A549 (cell line): ENCODE data around the gene CMPK1. TPM values are rescaled to one million over a fixed set of nuclear protein-coding genes. Genes with fewer than 3 reads are reported as not detected.

Experiments
- ATAC-seq, 2 experiments: fragments of 200-7000 bp in 1 of 2; fragments of >200 bp in 1 of 2; cut with Nextera tagmentation in 1 of 2; cut with Tn5 transposase in 1 of 2; 3 replicates each; pipeline versions ENCODE4 v1.8.0 to v1.9.1; 2018 to 2020; ENCODE audit warnings: mild to moderate bottlenecking in 1 of 2, moderate library complexity in 1 of 2
- CTCF ChIA-PET: fragments of 300-600 bp; sonication (Branson Sonifier 250); formaldehyde crosslinking; extraction: SDS; loops from one replicate; lab custom pipeline; 2021; ENCODE audit warnings: antibody characterized with exemption, inconsistent platforms; lab: Yijun Ruan, JAX
- POLR2A ChIA-PET: fragments of 350-600 bp; formaldehyde crosslinking; extraction: SDS; loops from one replicate; lab custom pipeline; 2021; ENCODE audit warnings: antibody characterized with exemption, inconsistent platforms; lab: Yijun Ruan, JAX
- DNase-seq, 2 experiments: peaks; one replicate each; pipeline versions ENCODE4 v3.0.0 to v3.0.0-alpha.2; 2011 to 2016; ENCODE audit warnings: low read depth in 1 of 2, low spot score in 1 of 2
- FAIRE-seq: peaks from 2 replicates; lab custom pipeline; 2011; peaks lifted over from hg19 to GRCh38; lab: Jason Lieb, UNC
- H3K27ac ChIP-seq, 2 experiments: fragments of >200 bp; sonication (Bioruptor Twin); formaldehyde crosslinking; 3 replicates each; pipeline ENCODE4 v1.5.1; 2016 to 2017
- H3K4me1 ChIP-seq: fragments of >200 bp; sonication (Bioruptor Twin); formaldehyde crosslinking; 3 replicates; pipeline ENCODE4 v1.6.1; 2016
- H3K4me2 ChIP-seq: fragments of >200 bp; sonication (Bioruptor Twin); formaldehyde crosslinking; 3 replicates; pipeline ENCODE4 v1.6.1; 2016
- H3K4me3 ChIP-seq: fragments of >200 bp; sonication (Bioruptor Twin); formaldehyde crosslinking; 3 replicates; pipeline ENCODE4 v1.5.1; 2016
- H3K9me3 ChIP-seq: fragments of >200 bp; sonication (Bioruptor Twin); formaldehyde crosslinking; 3 replicates; pipeline ENCODE4 v1.6.1; 2016
- ATOH8 ChIP-seq: fragments of 250-450 bp; sonication (Bioruptor Pico); IDR thresholded peaks from 2 replicates; pipeline ENCODE4 v1.5.0; 2020; ENCODE audit warnings: low read depth, mild to moderate bottlenecking, moderate library complexity
- CBX8 ChIP-seq: fragments of 200-600 bp; sonication (generic); IDR thresholded peaks from 2 replicates; pipeline ENCODE4 v1.6.1; 2016
- CTCF ChIP-seq: fragments of >200 bp; sonication (Bioruptor Twin); formaldehyde crosslinking; IDR thresholded peaks from 3 replicates; pipeline ENCODE4 v1.5.1; 2016
- EHF ChIP-seq: fragments of 250-450 bp; sonication (Bioruptor Pico); IDR thresholded peaks from 2 replicates; pipeline ENCODE4 v1.5.0; 2020; ENCODE audit warnings: mild to moderate bottlenecking
- EHMT2 ChIP-seq: fragments of 200-600 bp; sonication (generic); IDR thresholded peaks from 2 replicates; pipeline ENCODE4 v1.6.1; 2016; ENCODE audit warnings: antibody characterized with exemption, low read depth, mild to moderate bottlenecking, moderate library complexity
- ELK1 ChIP-seq: fragments of 150-350 bp; IDR thresholded peaks from 2 replicates; pipeline ENCODE4 v1.6.1; 2014; ENCODE audit warnings: low read depth, mild to moderate bottlenecking, low read length
- ESRRA ChIP-seq: fragments of 150-350 bp; IDR thresholded peaks from 2 replicates; pipeline ENCODE4 v1.6.1; 2014; ENCODE audit warnings: mild to moderate bottlenecking, low read length, borderline replicate concordance
- FOSL2 ChIP-seq, 2 experiments: fragments of 450-650 bp in 1 of 2; fragments of >200 bp in 1 of 2; sonication (Bioruptor Twin) in 1 of 2; formaldehyde crosslinking; IDR thresholded peaks; 2 replicates each; pipeline versions ENCODE4 v1.5.0 to v1.6.1; 2016 to 2020; ENCODE audit warnings: mild to moderate bottlenecking in 1 of 2, moderate library complexity in 1 of 2
- GATA3 ChIP-seq: IDR thresholded peaks from 2 replicates; pipeline ENCODE4 v1.6.1; 2012; ENCODE audit warnings: borderline replicate concordance
- HDAC2 ChIP-seq: fragments of 200-600 bp; sonication (generic); IDR thresholded peaks from 2 replicates; pipeline ENCODE4 v1.6.1; 2016
- HES2 ChIP-seq: fragments of >200 bp; sonication (Bioruptor Twin); formaldehyde crosslinking; IDR thresholded peaks from 2 replicates; pipeline ENCODE4 v1.6.1; 2016
- HOXB13 ChIP-seq: fragments of 250-450 bp; sonication (Bioruptor Pico); IDR thresholded peaks from 2 replicates; pipeline ENCODE4 v1.5.0; 2020; ENCODE audit warnings: low read depth, mild to moderate bottlenecking, moderate library complexity
- HOXB5 ChIP-seq: fragments of 250-450 bp; sonication (Bioruptor Pico); IDR thresholded peaks from 2 replicates; pipeline ENCODE4 v1.5.0; 2020; ENCODE audit warnings: mild to moderate bottlenecking, moderate library complexity
- JUN ChIP-seq, 2 experiments: fragments of >200 bp; sonication (Bioruptor Twin); formaldehyde crosslinking; IDR thresholded peaks; 2 replicates in 1 of 2; 3 replicates in 1 of 2; pipeline ENCODE4 v1.6.1; 2016 to 2017
- JUNB ChIP-seq: fragments of >200 bp; sonication (Bioruptor Twin); formaldehyde crosslinking; IDR thresholded peaks from 2 replicates; pipeline ENCODE4 v1.6.1; 2016
- KDM1A ChIP-seq: fragments of 200-600 bp; sonication (generic); IDR thresholded peaks from 2 replicates; pipeline ENCODE4 v1.6.1; 2016; ENCODE audit warnings: low read depth, mild to moderate bottlenecking
- KDM5A ChIP-seq: fragments of 200-600 bp; sonication (generic); IDR thresholded peaks from 2 replicates; pipeline ENCODE4 v1.6.1; 2016; ENCODE audit warnings: antibody characterized with exemption, mild to moderate bottlenecking
- MYC ChIP-seq: IDR thresholded peaks from 2 replicates; pipeline ENCODE4 v1.6.1; 2012; ENCODE audit warnings: mild to moderate bottlenecking, inconsistent platforms, low read length, improper control_type of control experiment, borderline replicate concordance
- NR3C1 ChIP-seq: fragments of >200 bp; sonication (Bioruptor Twin); formaldehyde crosslinking; IDR thresholded peaks from 3 replicates; pipeline ENCODE4 v1.6.1; 2017
- POLR2AphosphoS2 ChIP-seq: conservative IDR thresholded peaks from 2 replicates; pipeline ENCODE4 v1.6.1; 2012; ENCODE audit warnings: low read length, improper control_type of control experiment, inconsistent platforms
- RAD21 ChIP-seq, 2 experiments: fragments of >200 bp in 1 of 2; sonication (Bioruptor Twin) in 1 of 2; formaldehyde crosslinking in 1 of 2; IDR thresholded peaks in 1 of 2; conservative IDR thresholded peaks in 1 of 2; 2 replicates in 1 of 2; 3 replicates in 1 of 2; pipeline ENCODE4 v1.6.1; 2012 to 2018; ENCODE audit warnings: inconsistent platforms in 1 of 2
- RARB ChIP-seq: fragments of 250-450 bp; sonication (Bioruptor Pico); IDR thresholded peaks from 2 replicates; pipeline ENCODE4 v1.8.0; 2021; ENCODE audit warnings: mild to moderate bottlenecking, moderate library complexity
- RCOR1 ChIP-seq: fragments of 150-350 bp; IDR thresholded peaks from 2 replicates; pipeline ENCODE4 v1.6.1; 2014; ENCODE audit warnings: antibody characterized with exemption, low read length, low read depth
- REST ChIP-seq: fragments of 200-600 bp; sonication (generic); IDR thresholded peaks from 2 replicates; pipeline ENCODE4 v1.6.1; 2016; ENCODE audit warnings: antibody characterized with exemption, mild to moderate bottlenecking, moderate library complexity
- SREBF2 ChIP-seq: fragments of 450-650 bp; IDR thresholded peaks from 2 replicates; pipeline ENCODE4 v1.6.1; 2014; ENCODE audit warnings: mild to moderate bottlenecking, moderate library complexity
- TP53 ChIP-seq: fragments of 250-450 bp; sonication (Bioruptor Pico); IDR thresholded peaks from 2 replicates; pipeline ENCODE4 v1.5.0; 2021; ENCODE audit warnings: mild to moderate bottlenecking, moderate library complexity
- WGBS: methylation state at CpG from one replicate; pipeline ENCODE4 v1.1.6; 2017; ENCODE audit errors: missing lambda C conversion rate; 5-methylcytosine and 5-hydroxymethylcytosine counted together
- polyA plus RNA-seq, 4 experiments: library from polyadenylated mRNA; depleted of rRNA in 3 of 4; stranded (reverse); fragments of >200 nt; fragmentation: RNase III in 1 of 4; extraction: RNeasy Plus Mini Kit Qiagen cat#74134 plus additional on column Dnase treatment in 1 of 4; gene quantifications; 2 replicates in 3 of 4; 3 replicates in 1 of 4; pipeline ENCODE4 v1.2.3, GENCODE V29; 2011 to 2017

Gene CMPK1
- polyA plus RNA-seq, 2 of the 4 experiments (the other 2 are of a cell fraction), result 89.3 to 103 TPM

GRCh38 chr1:47418681-47419325, 85.2 kb downstream of the CMPK1 start:
- H3K9me3 ChIP-seq, result no peaks in the 10 kb centered on the region
- CTCF ChIA-PET, result interaction anchor here (0.8 to 2.1 kb wide), 7 partner anchors 11 to 308 kb away, joined by 3 to 11 read pairs (median 3); partner anchors contain the start of gene FOXD2
- no peak overlapping the region for H3K27ac ChIP-seq
- 83% methylated on average over 6 of the region's 6 CpGs for WGBS
- no peak for ATAC-seq
- POLR2A ChIA-PET, result no interaction called here
- TF ChIP-seq MYC (no peak), REST (no peak), RCOR1 (no peak), HOXB13 (no peak), RAD21 (conservative IDR thresholded peaks at IDR 0.05 in 1 of 2, IDR thresholded peaks at IDR 0.05 in 1 of 2) (no peak), TP53 (no peak), NR3C1 (no peak), GATA3 (no peak), HDAC2 (no peak), JUN (IDR thresholded peaks at IDR 0.05) (no peak), KDM5A (no peak), HOXB5 (CRISPR knock-in tag) (no peak), POLR2AphosphoS2 (no peak), CTCF (no peak), HES2 (no peak)
- H3K4me1 ChIP-seq, result no peaks in the 10 kb centered on the region
- no peak for FAIRE-seq
- no peak for DNase-seq
- H3K4me3 ChIP-seq, result no peak overlapping the region
- H3K4me2 ChIP-seq, result no peak overlapping the region

- no peak overlapping the region for H3K27ac ChIP-seq
- H3K4me2 ChIP-seq, result no peak overlapping the region
- FAIRE-seq (no peak), DNase-seq (no peak), ATAC-seq (no peak)
- no peak overlapping the region for H3K4me3 ChIP-seq
- no peaks in the 10 kb centered on the region for H3K4me1 ChIP-seq
- ChIA-PET POLR2A (no interaction called here), CTCF (interaction anchor here (0.6 to 2.6 kb wide), 8 partner anchors 11 to 305 kb away, joined by 3 to 14 read pairs (median 4); partner anchors contain the start of gene FOXD2)
- TF ChIP-seq MYC (no peak), FOSL2 (IDR thresholded peaks at IDR 0.05) (no peak), FOSL2 (CRISPR knock-in tag; IDR thresholded peaks at IDR 0.05) (no peak), KDM1A (no peak), RARB (CRISPR knock-in tag) (no peak), ESRRA (no peak), SREBF2 (no peak), EHF (CRISPR knock-in tag) (no peak), ATOH8 (CRISPR knock-in tag) (no peak), CBX8 (no peak), JUNB (no peak), EHMT2 (no peak), ELK1 (no peak)
- no peaks in the 10 kb centered on the region for H3K9me3 ChIP-seq
- 83% methylated on average over 4 of the region's 4 CpGs for WGBS
Measured at GRCh38 chr1:47420547-47420946, 87.0 kb downstream of the CMPK1 start.
